GM18517 (cell line): ENCODE measurements around the gene CHD9NB.
"Not testable (repeated sequence)": the region's sequence is repeated elsewhere in the genome, so short reads cannot be mapped to it uniquely, and the experiment has no call there.

Experiments
- ATAC-seq: cut with Tn5 transposase; IDR thresholded peaks from one replicate; pipeline ENCODE4 v1.9.1; 2021; ENCODE audit warnings: mild to moderate bottlenecking, moderate library complexity; ENCODE audit not compliant: unreplicated experiment

Gene CHD9NB

DNA sequence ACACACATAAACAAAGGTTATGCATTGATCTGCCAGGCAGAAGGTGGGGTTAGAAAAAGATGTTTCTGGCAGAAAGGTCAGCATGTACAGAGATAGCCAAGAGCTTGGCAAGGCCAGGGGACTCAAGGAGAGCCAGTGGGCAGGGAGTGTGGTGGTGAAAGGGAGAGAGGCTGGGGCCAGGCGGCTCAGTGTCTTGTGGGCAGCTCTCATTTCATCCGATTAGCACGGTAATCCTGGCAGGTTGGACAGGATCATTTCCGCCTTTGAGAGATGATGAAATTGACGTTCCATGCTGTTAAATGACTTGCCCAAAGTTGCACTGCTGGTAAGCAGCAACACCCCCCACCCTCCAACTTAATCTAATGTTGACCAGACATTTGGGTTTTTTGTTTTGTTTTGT is 5.7 kb upstream of the CHD9NB start:
- ATAC-seq = no peak

- no peak for ATAC-seq
Measured at GRCh38 chr16:53057658-53058057, 5.0 kb upstream of the CHD9NB start.

DNA sequence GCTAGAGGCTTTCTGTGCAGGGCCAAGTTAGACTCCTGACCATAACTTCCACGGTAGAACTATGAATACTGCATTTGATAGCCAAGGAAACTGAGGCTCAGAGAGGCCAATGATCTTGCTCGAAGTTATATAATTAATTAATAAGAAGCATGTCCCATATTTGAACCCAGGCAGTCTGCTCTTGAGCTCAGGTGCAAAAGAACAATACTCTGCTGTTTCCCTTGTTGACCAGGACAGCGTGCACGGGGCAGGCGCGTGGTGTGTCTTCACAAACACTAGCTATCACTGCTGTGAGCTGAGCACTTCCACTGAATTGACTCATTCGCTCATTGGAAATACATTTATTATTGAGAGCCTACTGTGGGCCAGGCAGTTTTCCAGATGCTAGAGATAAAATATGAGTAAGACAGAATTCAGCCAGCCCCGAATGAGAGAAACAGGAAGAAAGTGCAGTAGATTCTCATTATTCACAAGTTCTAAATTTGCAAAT is 3.7 kb upstream of the CHD9NB start:
- ATAC-seq = no peak

DNA sequence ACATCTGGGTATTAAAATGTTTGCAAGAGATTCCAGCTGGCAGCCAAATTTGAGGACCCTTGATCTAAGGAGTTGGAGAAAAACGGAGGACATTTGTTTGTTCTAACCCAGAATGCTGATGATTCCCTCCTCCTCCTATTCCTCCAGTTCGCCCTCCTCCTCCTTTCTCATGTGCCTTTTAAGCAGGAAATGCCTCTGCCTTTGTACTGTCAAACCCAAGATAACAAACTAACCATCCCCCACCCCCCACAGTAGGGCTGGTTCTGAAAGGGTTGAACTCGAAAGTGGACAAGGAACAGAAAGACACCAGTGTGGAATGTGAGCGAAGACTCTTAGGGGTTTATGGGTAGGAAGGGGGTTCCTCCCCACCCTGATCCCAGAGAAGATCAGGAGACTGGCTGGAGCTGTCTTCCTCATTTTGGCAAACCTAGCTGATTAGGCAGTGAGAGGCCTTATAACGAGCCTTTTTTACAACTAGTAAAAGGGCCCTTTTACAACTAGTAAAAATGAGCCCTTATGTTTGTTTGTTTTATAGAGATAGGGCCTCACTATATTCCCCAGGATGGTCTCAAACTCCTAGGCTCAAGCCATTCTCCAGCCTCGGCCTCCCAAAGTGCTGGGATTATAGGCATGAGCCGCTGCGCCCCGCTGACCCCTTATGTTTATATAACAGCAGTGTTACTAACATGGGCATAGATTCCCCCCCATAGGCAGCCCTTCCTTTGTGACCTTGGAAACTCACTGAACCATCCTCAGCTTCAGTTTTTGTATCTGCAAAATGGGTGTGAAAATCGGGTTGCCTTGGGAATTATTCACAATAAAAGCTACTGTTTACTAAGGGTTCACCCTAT is 3.1 kb upstream of the CHD9NB start:
- ATAC-seq = no peak

DNA sequence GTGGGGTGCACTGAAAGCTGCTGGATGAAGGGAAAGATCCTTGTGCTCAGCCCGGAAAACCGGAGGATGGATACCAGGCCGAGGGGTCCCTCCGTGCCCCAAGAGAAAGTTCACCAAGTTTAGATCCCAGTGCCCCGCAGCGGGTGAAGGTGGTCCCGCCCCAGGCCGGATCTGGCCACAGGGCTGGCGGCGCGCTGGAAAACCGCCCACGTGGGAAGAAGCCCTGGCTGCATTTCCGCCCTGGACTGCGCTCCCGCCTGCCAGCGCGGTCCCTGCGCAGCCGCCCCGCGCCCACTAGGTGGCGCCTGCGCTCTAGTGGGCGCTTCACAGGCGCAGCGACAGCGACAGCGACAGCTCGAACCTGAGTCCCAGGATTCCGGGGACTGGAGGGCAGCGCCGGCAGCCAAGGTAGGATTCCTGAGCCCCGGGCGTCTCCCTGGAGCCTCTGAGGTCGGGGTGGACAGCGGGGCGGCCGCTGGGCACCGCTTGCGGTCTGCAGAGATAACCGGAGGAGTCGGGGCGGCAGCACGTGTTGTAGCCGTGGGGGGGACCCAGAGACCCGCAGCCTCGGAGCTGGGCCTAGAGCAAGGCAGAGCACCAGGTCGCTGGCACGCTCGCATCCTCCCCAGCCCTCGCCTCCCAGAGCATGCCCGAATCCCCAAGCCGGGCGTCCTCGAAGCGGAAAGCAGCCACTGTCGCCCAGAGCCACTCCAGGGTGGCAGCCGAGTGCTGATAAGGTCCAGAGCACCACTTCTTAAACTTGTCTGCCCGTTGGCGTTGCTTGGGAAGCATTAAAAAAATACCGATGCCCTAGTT is 2.2 kb upstream of the CHD9NB start, which contains the start of gene CHD9:
Gene CHD9 (plus strand): TSS at position 322 of the 816 bp plus-strand sequence. CDS start 101,099 bp downstream, outside the sequence.
- ATAC-seq = peak; percentile 67

DNA sequence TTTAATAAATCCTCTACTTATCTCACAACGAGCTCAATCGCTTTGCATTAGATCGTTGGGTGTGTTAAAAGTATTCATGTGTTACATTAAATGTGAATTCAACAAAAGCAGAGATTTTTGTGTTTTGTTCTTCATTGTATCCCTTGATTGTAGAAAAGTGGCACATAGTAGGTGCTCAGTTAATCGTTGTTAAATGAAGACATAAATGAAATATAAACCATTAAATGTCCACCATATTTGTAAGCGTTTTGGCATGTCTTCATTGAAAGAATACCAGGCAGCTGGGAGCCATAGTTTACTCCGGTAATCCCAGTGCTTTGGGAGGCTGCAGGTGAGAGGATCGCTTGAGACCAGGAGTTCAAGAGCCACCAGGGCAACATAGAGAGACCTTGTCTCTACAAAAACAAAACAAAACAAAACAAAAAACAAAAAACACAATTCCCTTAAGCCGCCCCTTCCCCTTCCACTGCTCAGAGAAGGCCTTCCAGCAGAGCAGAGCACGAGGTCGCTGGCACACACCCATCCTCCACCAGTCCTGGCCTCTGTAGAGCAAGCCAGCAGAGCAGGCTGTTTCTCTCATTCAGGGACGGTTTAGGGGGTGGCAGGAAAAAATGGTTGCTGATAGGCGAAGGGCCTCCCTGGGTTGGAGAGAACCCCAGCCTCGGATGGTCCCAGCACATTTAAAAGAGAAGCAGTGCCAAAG is 1.4 kb upstream of the CHD9NB start:
- peak; percentile 14 for ATAC-seq

DNA sequence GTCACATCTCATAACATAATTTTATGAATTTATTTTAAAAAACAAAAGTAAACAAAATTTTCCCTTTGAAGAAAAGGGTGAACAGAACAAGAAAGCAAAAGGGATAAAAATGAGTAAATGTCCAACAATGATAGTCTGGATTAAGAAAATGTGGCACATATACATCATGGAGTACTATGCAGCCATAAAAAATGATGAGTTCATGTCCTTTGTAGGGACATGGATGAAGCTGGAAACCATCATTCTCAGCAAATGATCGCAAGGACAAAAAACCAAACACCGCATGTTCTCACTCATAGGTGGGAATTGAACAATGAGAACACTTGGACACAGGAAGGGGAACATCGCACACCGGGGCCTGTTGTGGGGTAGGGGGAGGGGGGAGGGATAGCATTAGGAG is 1.4 kb downstream of the CHD9NB start:
- ATAC-seq = not testable (repeated sequence)

GRCh38 chr16:53048139-53048915 is 4.4 kb downstream of the CHD9NB start:
- no peak for ATAC-seq

DNA sequence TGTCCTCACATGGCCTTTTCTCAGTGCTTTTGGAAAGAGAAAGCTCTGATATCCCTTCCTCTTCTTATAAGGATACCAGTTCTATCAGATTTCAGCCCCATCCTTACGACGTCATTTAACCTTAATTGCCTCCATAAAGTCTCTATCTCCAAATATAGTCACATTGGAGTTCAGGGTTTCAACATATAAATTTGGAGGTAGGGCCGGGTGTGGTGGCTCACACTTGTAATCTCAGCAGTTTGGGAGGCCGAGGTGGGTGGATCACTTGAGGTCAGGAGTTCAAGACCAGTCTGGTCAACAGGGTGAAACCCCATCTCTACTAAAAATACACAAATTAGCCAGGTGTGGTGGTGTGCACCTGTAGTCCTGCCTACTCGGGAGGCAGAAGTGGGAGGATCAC is 5.2 kb downstream of the CHD9NB start:
- ATAC-seq = not testable (repeated sequence)

- ATAC-seq = no peak
Measured at GRCh38 chr16:53045341-53046220, 7.1 kb downstream of the CHD9NB start.

- ATAC-seq = no peak
Measured at GRCh38 chr16:53043986-53044601, 8.6 kb downstream of the CHD9NB start.

DNA sequence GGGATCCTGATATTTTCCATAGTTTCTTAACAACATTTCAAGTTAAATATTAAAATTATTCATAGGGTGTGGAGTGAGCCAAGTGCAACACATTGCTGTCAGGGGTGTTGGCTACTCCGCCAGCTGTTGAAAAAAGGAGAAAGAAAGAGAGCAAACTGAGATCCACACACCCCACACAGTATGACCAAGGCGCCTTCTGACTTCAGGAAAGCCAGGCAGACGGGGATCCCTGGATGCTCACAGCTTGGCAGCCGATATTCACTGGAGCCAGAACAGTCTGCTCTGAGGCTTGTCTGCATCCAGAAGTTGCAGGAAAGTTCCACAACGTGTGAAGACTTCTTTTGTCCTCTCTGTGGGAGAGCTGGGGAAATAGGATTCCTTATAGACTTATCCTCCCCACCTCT is 9.3 kb downstream of the CHD9NB start:
- no peak for ATAC-seq

DNA sequence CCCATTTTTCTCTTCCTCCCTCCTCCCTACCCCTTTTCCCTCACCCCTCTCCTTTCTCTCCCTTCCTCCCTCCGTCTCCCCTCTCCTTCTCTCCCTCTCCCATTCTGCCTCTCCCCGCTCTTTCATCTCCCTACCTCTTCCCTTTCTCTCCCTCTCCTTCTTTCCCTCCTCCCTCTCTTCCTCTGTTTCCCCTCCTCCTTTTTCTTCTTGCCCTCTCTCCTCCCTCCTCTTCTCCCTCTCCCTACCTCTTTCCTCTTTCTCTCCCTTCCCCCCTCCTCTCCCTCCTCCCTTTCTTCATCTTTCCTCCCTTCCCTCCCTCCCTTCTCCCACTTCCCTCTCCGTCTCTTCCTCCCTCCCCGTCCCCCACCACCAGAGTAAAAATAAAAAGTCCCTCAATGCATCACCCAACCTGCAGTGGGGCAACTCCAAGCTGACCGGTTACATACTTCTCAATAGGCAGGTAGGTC is 10.4 kb downstream of the CHD9NB start:
- no peak for ATAC-seq

GRCh38 chr16:53041320-53042051 is 11.2 kb downstream of the CHD9NB start:
- no peak for ATAC-seq

GRCh38 chr16:53040788-53041187 is 11.9 kb downstream of the CHD9NB start:
- no peak for ATAC-seq

DNA sequence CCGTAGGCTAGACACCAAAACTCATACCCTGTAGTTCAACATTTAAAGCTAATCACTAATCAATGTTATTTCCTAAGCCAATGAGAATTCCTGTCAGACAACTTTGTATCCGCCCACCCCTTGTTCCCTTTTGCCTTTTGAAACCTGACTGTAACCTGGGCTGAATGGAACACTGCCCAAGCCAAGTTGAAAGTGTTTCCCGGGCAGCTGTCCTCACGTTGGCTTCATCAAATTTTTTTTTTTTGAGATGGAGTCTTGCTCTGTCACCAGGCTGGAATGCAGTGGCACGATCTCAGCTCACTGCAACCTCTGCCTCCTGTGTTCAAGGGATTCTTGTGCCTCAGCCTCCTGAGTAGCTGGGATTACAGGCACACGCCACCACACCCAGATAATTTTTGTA is 16.0 kb downstream of the CHD9NB start:
- not testable (repeated sequence) for ATAC-seq

DNA sequence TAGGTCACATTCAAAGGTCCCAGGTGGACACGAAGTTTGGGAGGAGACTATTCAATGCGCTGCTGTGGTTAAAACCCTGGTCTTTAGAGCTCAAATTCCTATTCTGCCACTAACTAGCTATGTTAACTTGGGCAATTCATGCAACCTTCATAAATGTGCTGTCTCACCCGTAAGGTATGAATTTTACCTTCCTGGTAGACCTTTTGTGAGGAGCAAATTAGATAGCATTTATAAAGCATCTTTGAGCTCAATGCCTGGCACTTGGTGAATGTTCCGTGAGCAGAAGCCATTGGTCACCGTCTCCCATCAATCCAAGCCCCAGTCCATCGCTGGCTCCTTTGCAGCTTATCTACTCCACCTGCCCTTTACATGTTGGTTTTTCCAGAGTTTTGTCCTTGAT is 16.6 kb downstream of the CHD9NB start:
- ATAC-seq = no peak
